Neural progenitor cell (in vitro differentiated cells): ENCODE data around the gene FHOD1. TPM values are rescaled to one million over a fixed set of nuclear protein-coding genes. Genes with fewer than 3 reads are reported as not detected.

Source experiments
- DNase-seq: peaks from one replicate; pipeline ENCODE4 v3.0.0-alpha.2; 2016; ENCODE audit warnings: low spot score
- H2AFZ ChIP-seq: fragments of 200-600 bp; sonication (generic); replicated peaks from 2 replicates; pipeline ENCODE4 v1.6.1; 2016; ENCODE audit warnings: antibody characterized with exemption
- H3F3A ChIP-seq: fragments of 200-600 bp; sonication (generic); 2 replicates; pipeline ENCODE4 v1.6.1; 2016; ENCODE audit warnings: antibody characterized with exemption, low read depth
- H3K27ac ChIP-seq: fragments of 200-600 bp; sonication (generic); 2 replicates; pipeline ENCODE4 v1.5.1; 2016; ENCODE audit warnings: mild to moderate bottlenecking
- H3K27me3 ChIP-seq: fragments of 200-600 bp; sonication (generic); 2 replicates; pipeline ENCODE4 v1.6.1; 2016; ENCODE audit warnings: mild to moderate bottlenecking, moderate library complexity
- H3K36me3 ChIP-seq: fragments of 200-600 bp; sonication (generic); 2 replicates; pipeline ENCODE4 v1.5.1; 2016
- H3K4me1 ChIP-seq: fragments of 200-600 bp; sonication (generic); 2 replicates; pipeline ENCODE4 v1.6.1; 2016; ENCODE audit warnings: mixed run types
- H3K4me2 ChIP-seq: fragments of 200-600 bp; sonication (generic); 2 replicates; pipeline ENCODE4 v1.6.1; 2016
- H3K4me3 ChIP-seq: fragments of 200-600 bp; sonication (generic); 2 replicates; pipeline ENCODE4 v1.5.1; 2016
- H3K79me2 ChIP-seq: fragments of 200-600 bp; sonication (generic); 2 replicates; pipeline ENCODE4 v1.6.1; 2016; ENCODE audit warnings: low read depth
- H3K9ac ChIP-seq: fragments of 200-600 bp; sonication (generic); 2 replicates; pipeline ENCODE4 v1.6.1; 2016
- H3K9me3 ChIP-seq: fragments of 200-600 bp; sonication (generic); 2 replicates; pipeline ENCODE4 v1.5.1; 2016; ENCODE audit warnings: low read depth
- H4K20me1 ChIP-seq: fragments of 200-600 bp; sonication (generic); 2 replicates; pipeline ENCODE4 v1.6.1; 2016; ENCODE audit warnings: low read depth
- H3K27ac Mint-ChIP-seq: 3 replicates; pipeline ENCODE4 v1.8.0; 2021; ENCODE audit warnings: mixed read lengths
- H3K27me3 Mint-ChIP-seq: 2 replicates; pipeline ENCODE4 v1.8.0; 2022; ENCODE audit warnings: low read depth, mild to moderate bottlenecking, inconsistent platforms, moderate library complexity, mixed read lengths; ENCODE audit not compliant: insufficient read depth
- H3K36me3 Mint-ChIP-seq: 3 replicates; pipeline ENCODE4 v1.8.0; 2021; ENCODE audit warnings: mixed read lengths
- H3K4me1 Mint-ChIP-seq: 3 replicates; pipeline ENCODE4 v1.8.0; 2021; ENCODE audit warnings: mixed read lengths
- H3K4me3 Mint-ChIP-seq: 3 replicates; pipeline ENCODE4 v1.8.0; 2021; ENCODE audit warnings: mild to moderate bottlenecking, moderate library complexity, mixed read lengths
- H3K9me3 Mint-ChIP-seq: 3 replicates; pipeline ENCODE4 v1.8.0; 2020; ENCODE audit warnings: mixed read lengths
- EZH2 ChIP-seq: fragments of 200-600 bp; sonication (generic); IDR thresholded peaks from 2 replicates; pipeline ENCODE4 v1.6.1; 2017; ENCODE audit warnings: antibody characterized with exemption, mild to moderate bottlenecking, moderate library complexity
- EZH2phosphoT487 ChIP-seq: fragments of 200-600 bp; sonication (generic); IDR thresholded peaks from 2 replicates; pipeline ENCODE4 v1.6.1; 2017; ENCODE audit warnings: antibody characterized with exemption
- total RNA-seq: library from RNA; depleted of rRNA; stranded (reverse); fragments of >200 nt; gene quantifications from 2 replicates; pipeline ENCODE4 v1.2.3, GENCODE V29; 2015; ENCODE audit warnings: low replicate concordance
- TF ChIP-seq, protein P1 (sequence below): fragments of 200-600 bp; sonication (generic); IDR thresholded peaks from 2 replicates; pipeline ENCODE4 v1.5.1; 2017; ENCODE audit warnings: antibody characterized with exemption, mild to moderate bottlenecking

The FHOD1 gene
- total RNA-seq, 1 donor from 2014 or later = 5.5 TPM

DNA sequence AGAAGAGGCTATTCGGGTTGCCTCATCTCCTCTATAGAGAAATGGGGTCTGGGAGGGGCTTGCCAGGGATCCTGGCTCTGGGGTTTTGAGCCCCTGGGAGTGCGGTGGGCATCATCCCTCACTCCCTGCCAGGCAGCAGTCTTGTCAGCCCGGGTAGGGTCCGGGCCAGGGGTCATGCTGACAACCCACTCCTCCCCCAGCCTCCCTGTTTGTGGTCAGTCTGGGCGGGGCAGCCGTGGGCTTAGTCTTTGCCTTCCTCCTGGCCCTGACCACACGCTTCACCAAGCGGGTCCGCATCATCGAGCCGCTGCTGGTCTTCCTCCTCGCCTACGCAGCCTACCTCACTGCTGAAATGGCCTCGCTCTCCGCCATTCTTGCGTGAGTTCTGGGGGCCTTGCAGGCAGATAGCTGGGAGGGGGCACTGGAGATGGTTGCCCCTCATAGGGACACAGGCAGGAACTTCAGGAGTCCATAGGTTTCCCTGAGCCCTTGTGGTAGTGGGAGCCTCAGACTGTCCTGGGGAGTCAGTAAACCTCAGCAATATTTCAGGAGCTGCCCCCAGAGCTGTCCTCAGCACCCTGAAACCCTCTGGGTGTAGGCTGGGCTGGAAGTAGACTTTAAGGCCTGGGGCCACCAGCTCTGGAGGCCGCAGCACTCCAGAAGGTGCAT is 8.4 kb upstream of the FHOD1 start:
- DNase-seq = no peak
- Mint-ChIP-seq H3K9me3 (no peaks in the 10 kb centered on the region), H3K4me3 (no peak overlapping the region), H3K27me3 (peaks cover 3% of the 10 kb centered on the region), H3K4me1 (peaks cover 3% of the 10 kb centered on the region), H3K36me3 (no peaks in the 10 kb centered on the region), H3K27ac (no peak overlapping the region)
- H3K9ac ChIP-seq = no peak overlapping the region
- peaks cover 5% of the 10 kb centered on the region for H3K27me3 ChIP-seq
- peaks cover under 1% of the 10 kb centered on the region for H3F3A ChIP-seq
- TF ChIP-seq, protein P1, sequence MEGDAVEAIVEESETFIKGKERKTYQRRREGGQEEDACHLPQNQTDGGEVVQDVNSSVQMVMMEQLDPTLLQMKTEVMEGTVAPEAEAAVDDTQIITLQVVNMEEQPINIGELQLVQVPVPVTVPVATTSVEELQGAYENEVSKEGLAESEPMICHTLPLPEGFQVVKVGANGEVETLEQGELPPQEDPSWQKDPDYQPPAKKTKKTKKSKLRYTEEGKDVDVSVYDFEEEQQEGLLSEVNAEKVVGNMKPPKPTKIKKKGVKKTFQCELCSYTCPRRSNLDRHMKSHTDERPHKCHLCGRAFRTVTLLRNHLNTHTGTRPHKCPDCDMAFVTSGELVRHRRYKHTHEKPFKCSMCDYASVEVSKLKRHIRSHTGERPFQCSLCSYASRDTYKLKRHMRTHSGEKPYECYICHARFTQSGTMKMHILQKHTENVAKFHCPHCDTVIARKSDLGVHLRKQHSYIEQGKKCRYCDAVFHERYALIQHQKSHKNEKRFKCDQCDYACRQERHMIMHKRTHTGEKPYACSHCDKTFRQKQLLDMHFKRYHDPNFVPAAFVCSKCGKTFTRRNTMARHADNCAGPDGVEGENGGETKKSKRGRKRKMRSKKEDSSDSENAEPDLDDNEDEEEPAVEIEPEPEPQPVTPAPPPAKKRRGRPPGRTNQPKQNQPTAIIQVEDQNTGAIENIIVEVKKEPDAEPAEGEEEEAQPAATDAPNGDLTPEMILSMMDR = no peak
- TF ChIP-seq EZH2phosphoT487 (no peak), EZH2 (no peak)
- H3K79me2 ChIP-seq = no peaks in the 10 kb centered on the region
- no peak overlapping the region for H3K4me2 ChIP-seq
- no peaks in the 10 kb centered on the region for H3K36me3 ChIP-seq
- no peak overlapping the region for H3K27ac ChIP-seq
- no peaks in the 10 kb centered on the region for H4K20me1 ChIP-seq
- no peaks in the 10 kb centered on the region for H3K4me1 ChIP-seq
- no peak overlapping the region for H2AFZ ChIP-seq
- H3K4me3 ChIP-seq = no peak overlapping the region
- no peaks in the 10 kb centered on the region for H3K9me3 ChIP-seq

DNA sequence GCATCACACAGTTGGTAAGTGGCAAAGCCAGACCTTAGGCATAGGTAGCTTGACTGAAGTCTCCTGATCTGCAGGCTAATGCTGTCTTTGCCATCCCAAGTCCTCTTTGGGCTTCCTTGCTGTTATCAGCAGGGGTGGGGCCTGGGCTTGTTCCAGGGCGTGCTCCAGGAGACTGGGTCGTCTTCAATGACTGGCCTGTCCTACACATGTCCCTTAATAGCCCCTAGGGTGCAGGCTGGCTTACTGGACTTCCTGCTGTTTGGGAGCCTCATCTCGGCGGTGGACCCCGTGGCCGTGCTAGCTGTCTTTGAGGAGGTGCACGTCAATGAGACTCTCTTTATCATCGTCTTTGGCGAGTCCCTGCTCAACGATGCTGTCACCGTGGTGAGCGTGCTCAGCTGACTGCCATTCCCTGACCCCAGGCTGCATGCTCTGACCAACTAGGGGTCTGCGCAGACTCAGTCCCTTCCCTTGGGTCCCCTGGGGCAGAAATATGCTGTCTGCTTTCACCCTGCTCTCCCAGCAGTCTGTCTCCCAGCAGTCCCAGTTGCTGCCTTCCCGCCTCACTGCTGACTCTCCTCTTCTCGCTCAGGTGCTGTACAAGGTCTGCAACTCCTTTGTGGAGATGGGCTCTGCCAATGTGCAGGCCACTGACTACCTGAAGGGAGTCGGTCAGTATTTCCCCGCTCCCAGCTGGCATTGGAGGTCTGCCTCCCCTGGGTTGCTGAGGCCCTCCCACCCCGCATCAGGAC is 7.7 kb upstream of the FHOD1 start:
- H3K36me3 ChIP-seq = no peaks in the 10 kb centered on the region
- H3K9ac ChIP-seq = no peak overlapping the region
- H3K27ac Mint-ChIP-seq = no peak overlapping the region
- H3K27me3 Mint-ChIP-seq = peaks cover 6% of the 10 kb centered on the region
- H3K4me1 Mint-ChIP-seq = peaks cover 2% of the 10 kb centered on the region
- H3K36me3 Mint-ChIP-seq = no peaks in the 10 kb centered on the region
- H3K27me3 ChIP-seq = peaks cover 12% of the 10 kb centered on the region
- no peaks in the 10 kb centered on the region for H3K79me2 ChIP-seq
- H2AFZ ChIP-seq = no peak overlapping the region
- H3K4me2 ChIP-seq = no peak overlapping the region
- H3F3A ChIP-seq = peaks cover 8% of the 10 kb centered on the region
- H3K27ac ChIP-seq = no peak overlapping the region
- peaks cover 2% of the 10 kb centered on the region for H3K4me1 ChIP-seq
- H3K9me3 Mint-ChIP-seq = no peaks in the 10 kb centered on the region
- no peaks in the 10 kb centered on the region for H3K9me3 ChIP-seq
- no peak for TF ChIP-seq EZH2phosphoT487
- TF ChIP-seq EZH2 = no peak
- TF ChIP-seq, protein P1 = no peak
- no peak overlapping the region for H3K4me3 Mint-ChIP-seq
- no peaks in the 10 kb centered on the region for H4K20me1 ChIP-seq
- H3K4me3 ChIP-seq = no peak overlapping the region
- DNase-seq = no peak

DNA sequence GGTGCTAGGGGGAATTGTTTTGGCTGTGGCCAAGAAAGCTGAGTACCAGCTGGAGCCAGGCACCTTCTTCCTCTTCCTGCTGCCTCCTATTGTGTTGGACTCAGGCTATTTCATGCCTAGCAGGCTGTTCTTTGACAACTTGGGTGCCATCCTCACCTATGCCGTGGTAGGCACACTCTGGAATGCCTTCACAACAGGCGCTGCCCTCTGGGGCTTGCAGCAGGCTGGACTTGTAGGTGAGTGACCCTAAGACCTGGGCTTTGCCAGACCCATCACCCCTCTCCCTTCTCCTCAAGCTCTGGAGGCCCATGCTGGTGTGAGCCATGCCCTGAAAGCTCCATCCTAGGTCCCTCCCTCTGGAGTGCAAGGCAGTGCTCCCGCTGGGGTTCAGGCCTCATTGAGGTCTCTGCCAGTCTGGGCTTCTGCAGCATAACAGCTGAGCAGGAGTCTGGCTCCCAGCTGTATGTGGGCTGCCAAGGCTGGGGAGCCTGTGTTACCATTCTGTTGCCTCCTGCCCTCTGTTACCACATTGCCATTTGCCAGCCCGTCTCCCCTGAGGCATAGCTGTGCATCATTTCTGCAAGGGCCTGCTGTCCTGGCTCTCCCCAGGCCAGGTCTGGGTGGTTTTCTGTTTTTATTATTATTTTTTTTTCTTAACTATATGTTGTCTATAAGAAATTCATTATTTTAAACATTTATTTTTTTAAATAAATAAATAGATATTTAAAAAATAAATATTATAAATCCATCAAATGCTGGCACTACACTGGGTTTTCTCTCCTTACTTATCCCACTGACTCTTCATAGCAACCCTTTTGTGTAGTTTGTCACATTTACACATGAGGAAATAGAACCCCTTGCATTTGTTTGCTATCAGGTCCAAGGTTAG is 5.6 kb upstream of the FHOD1 start:
- H3K4me3 Mint-ChIP-seq = no peak overlapping the region
- no peak overlapping the region for H3K4me3 ChIP-seq
- H3K79me2 ChIP-seq = no peaks in the 10 kb centered on the region
- H3K36me3 Mint-ChIP-seq = no peaks in the 10 kb centered on the region
- H3K4me1 Mint-ChIP-seq = peaks cover 14% of the 10 kb centered on the region
- H3K4me1 ChIP-seq = peaks cover 15% of the 10 kb centered on the region
- H3F3A ChIP-seq = peaks cover 17% of the 10 kb centered on the region
- no peak overlapping the region for H3K27ac ChIP-seq
- H3K27ac Mint-ChIP-seq = no peak overlapping the region
- no peaks in the 10 kb centered on the region for H3K9me3 ChIP-seq
- no peak overlapping the region for H2AFZ ChIP-seq
- H3K36me3 ChIP-seq = no peaks in the 10 kb centered on the region
- no peaks in the 10 kb centered on the region for H3K9me3 Mint-ChIP-seq
- TF ChIP-seq, protein P1 = no peak
- TF ChIP-seq EZH2phosphoT487 (no peak), EZH2 (no peak)
- H3K9ac ChIP-seq = no peak overlapping the region
- no peak overlapping the region for H3K4me2 ChIP-seq
- H4K20me1 ChIP-seq = no peaks in the 10 kb centered on the region
- no peak for DNase-seq
- H3K27me3 Mint-ChIP-seq = peaks cover 20% of the 10 kb centered on the region
- peaks cover 33% of the 10 kb centered on the region for H3K27me3 ChIP-seq
